HEK293T (cell line): ENCODE measurements around the gene PPP1CC.
"Not testable (repeated sequence)": the region's sequence is repeated elsewhere in the genome, so short reads cannot be mapped to it uniquely, and the experiment has no call there.

Experiments
- CTCF ChIA-PET: fragments of 350-600 bp; formaldehyde crosslinking; extraction: SDS; loops from one replicate; lab custom pipeline; 2021; ENCODE audit warnings: antibody characterized with exemption, inconsistent platforms; lab: Yijun Ruan, JAX
- POLR2A ChIA-PET: fragments of 350-600 bp; formaldehyde crosslinking; extraction: SDS; loops from one replicate; lab custom pipeline; 2020; ENCODE audit warnings: antibody characterized with exemption, inconsistent platforms; lab: Yijun Ruan, JAX
- DNase-seq: peaks from one replicate; pipeline ENCODE4 v3.0.0; 2012; ENCODE audit warnings: mixed read lengths; ENCODE audit errors: extremely low spot score
- ARNT ChIP-seq: fragments of 450-650 bp; IDR thresholded peaks from 2 replicates; pipeline ENCODE4 v1.6.1; 2017; ENCODE audit warnings: mild to moderate bottlenecking
- BHLHE40 ChIP-seq: fragments of 450-650 bp; IDR thresholded peaks from 2 replicates; pipeline ENCODE4 v1.6.1; 2016; ENCODE audit warnings: mild to moderate bottlenecking, moderate library complexity, borderline replicate concordance
- CTBP1 ChIP-seq: fragments of 450-650 bp; IDR thresholded peaks from 2 replicates; pipeline ENCODE4 v1.6.1; 2016; ENCODE audit warnings: borderline replicate concordance
- ELF4 ChIP-seq: fragments of 450-650 bp; IDR thresholded peaks from 2 replicates; pipeline ENCODE4 v1.6.1; 2017; ENCODE audit warnings: antibody characterized with exemption
- FOXA1 ChIP-seq: fragments of 450-650 bp; IDR thresholded peaks from 2 replicates; pipeline ENCODE4 v1.6.1; 2016; ENCODE audit warnings: mild to moderate bottlenecking
- FOXK2 ChIP-seq: fragments of 450-650 bp; IDR thresholded peaks from 2 replicates; pipeline ENCODE4 v1.6.1; 2016; ENCODE audit warnings: mild to moderate bottlenecking
- FOXM1 ChIP-seq: fragments of 450-650 bp; IDR thresholded peaks from 2 replicates; pipeline ENCODE4 v1.6.1; 2017; ENCODE audit warnings: mild to moderate bottlenecking, borderline replicate concordance
- HDGF ChIP-seq: fragments of 450-650 bp; IDR thresholded peaks from 2 replicates; pipeline ENCODE4 v1.6.1; 2017; ENCODE audit warnings: antibody characterized with exemption, borderline replicate concordance
- L3MBTL2 ChIP-seq: fragments of 450-650 bp; conservative IDR thresholded peaks from 2 replicates; pipeline ENCODE4 v1.6.1; 2016; ENCODE audit warnings: mild to moderate bottlenecking
- LEF1 ChIP-seq: fragments of 450-650 bp; IDR thresholded peaks from 2 replicates; pipeline ENCODE4 v1.6.1; 2017; ENCODE audit warnings: mild to moderate bottlenecking, borderline replicate concordance
- NFRKB ChIP-seq: fragments of 450-650 bp; IDR thresholded peaks from 2 replicates; pipeline ENCODE4 v1.6.1; 2016; ENCODE audit warnings: mild to moderate bottlenecking, moderate library complexity
- SP1 ChIP-seq: fragments of 450-650 bp; IDR thresholded peaks from 2 replicates; pipeline ENCODE4 v1.6.1; 2017
- SUZ12 ChIP-seq: fragments of 450-650 bp; IDR thresholded peaks from 2 replicates; pipeline ENCODE4 v1.6.1; 2016; ENCODE audit warnings: mild to moderate bottlenecking
- TARDBP ChIP-seq: fragments of 450-650 bp; IDR thresholded peaks from 2 replicates; pipeline ENCODE4 v1.6.1; 2016
- ZNF384 ChIP-seq: fragments of 450-650 bp; IDR thresholded peaks from 2 replicates; pipeline ENCODE4 v1.6.1; 2016
- TF ChIP-seq, protein P1 (sequence below): fragments of 450-650 bp; IDR thresholded peaks from 2 replicates; pipeline ENCODE4 v1.6.1; 2016

The PPP1CC gene

DNA sequence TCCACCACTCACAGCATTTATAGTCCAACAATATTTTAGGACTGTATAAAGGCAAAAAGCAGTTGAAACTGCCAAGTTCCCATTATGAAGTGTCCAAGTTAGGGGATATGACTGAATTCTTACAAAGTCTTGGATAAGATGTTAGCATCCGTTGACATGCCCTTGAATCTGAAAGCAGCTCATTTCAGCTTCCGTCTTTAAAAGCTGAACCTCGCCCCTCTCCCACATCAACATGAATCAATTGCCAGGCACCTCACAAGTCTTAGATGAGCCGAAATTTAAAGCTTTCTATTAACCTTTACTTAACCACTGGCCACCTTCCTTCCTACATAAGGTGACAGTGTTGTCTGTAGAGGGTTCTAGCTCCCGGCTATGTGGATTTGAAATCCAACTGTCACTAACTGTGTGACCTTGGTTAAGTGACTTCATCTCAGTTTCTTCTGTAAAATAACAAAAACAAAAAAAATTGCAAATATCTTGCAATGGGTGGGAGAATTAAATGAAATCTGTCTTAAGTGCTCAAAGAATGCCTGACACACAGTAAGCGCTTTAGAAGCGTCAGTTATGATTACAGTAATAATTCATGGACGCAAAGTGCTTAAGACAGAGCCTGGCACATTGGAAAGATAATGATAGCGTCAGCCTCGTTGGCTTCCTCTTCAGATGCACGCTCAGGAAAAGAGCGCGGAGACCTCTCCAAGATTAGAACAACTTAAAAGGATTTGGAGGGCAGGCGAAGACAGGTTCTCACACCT lies 1.2 kb downstream of the PPP1CC start:
- ChIA-PET CTCF (no interaction called here), POLR2A (interaction anchor here (1.8 kb wide), 1 partner anchor 8 kb away, joined by 6 read pairs; no protein-coding TSS in a partner anchor)
- no peak for DNase-seq
- TF ChIP-seq L3MBTL2, result no peak
- TF ChIP-seq, protein P1, sequence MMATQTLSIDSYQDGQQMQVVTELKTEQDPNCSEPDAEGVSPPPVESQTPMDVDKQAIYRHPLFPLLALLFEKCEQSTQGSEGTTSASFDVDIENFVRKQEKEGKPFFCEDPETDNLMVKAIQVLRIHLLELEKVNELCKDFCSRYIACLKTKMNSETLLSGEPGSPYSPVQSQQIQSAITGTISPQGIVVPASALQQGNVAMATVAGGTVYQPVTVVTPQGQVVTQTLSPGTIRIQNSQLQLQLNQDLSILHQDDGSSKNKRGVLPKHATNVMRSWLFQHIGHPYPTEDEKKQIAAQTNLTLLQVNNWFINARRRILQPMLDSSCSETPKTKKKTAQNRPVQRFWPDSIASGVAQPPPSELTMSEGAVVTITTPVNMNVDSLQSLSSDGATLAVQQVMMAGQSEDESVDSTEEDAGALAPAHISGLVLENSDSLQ, result peak; percentile 76
- TF ChIP-seq SP1, result no peak

DNA sequence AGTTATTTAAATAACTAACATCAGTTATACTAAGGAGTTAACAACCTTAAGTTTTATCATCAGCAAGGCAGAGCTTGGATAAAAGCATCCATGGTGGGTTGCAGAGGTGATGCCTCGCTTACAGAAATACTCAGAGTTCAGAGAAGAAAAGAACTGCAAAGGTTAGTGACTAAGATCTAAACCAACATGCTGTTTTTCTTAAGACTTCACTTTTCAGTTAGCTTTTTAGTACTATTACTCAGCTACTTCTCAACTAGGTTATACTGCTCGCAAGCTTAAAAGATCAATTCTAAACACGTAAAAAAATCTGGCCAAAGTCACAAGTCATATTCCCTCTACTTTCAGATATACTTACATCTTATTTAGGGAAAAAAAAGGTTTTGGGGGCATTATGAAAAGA lies 2.8 kb downstream of the PPP1CC start:
- no peak for DNase-seq
- ChIA-PET CTCF (interaction anchor here (0.7 kb wide), 1 partner anchor 147 kb away, joined by 3 read pairs; no protein-coding TSS in a partner anchor), POLR2A (interaction anchor here (0.6 kb wide), 1 partner anchor 290 kb away, joined by 3 read pairs; the partner anchor contains the start of gene ARPC3)
- TF ChIP-seq CTBP1 (no peak), FOXA1 (no peak), BHLHE40 (no peak), ZNF384 (no peak), FOXK2 (no peak), LEF1 (no peak), NFRKB (no peak), HDGF (no peak), SUZ12 (no peak), TARDBP (no peak), ELF4 (no peak), L3MBTL2 (no peak), FOXM1 (no peak), SP1 (no peak), ARNT (no peak)
- TF ChIP-seq, protein P1, result no peak

DNA sequence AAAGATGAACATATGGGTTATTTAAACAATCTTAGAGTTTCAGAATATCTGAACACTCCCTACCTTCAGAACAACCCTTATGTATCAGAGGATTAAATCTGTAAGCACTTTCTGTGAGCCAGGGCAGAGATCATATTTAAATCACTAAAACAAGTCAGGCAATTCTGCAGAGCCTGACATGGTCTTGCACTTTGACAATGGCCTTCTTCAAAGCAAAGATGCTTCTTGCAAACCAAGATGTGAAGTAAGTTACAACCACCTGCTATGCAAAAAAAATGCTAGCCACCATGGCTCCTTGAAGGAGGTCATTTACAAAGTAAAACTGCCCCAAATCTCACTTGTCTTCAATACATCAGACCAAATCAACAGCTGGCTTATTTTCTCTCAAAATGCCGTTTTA lies 3.2 kb downstream of the PPP1CC start:
- DNase-seq, result no peak
- ChIA-PET CTCF (interaction anchor here (0.7 kb wide), 1 partner anchor 147 kb away, joined by 3 read pairs; no protein-coding TSS in a partner anchor), POLR2A (interaction anchor here (0.6 kb wide), 1 partner anchor 289 kb away, joined by 3 read pairs; the partner anchor contains the start of gene ARPC3)
- TF ChIP-seq CTBP1, result no peak
- TF ChIP-seq FOXM1, result no peak
- TF ChIP-seq SP1, result no peak
- TF ChIP-seq FOXK2, result no peak
- no peak for TF ChIP-seq NFRKB

DNA sequence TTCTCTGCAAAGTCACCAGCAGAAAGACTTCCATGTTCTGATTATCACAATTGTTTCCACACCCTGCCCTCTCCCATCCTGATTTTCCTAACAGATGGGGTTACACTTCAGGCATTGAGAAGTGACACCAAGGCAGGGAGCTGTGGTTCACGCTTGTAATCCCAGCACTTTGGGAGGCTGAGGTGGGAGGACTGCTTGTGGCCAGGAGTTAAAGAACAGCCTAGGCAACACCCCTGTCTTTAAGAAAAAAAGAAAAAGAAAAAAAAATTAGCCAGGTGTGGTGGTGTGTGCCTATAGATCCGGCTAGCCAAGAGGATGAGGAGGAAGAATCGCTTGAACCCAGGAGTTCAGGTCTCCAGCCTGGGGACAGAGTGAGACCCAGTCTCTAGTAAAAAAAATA lies 5.2 kb downstream of the PPP1CC start:
- CTCF ChIA-PET, result interaction anchor here (0.9 kb wide), 1 partner anchor 33 kb away, joined by 3 read pairs; no protein-coding TSS in a partner anchor
- POLR2A ChIA-PET, result no interaction called here
- no peak for TF ChIP-seq L3MBTL2
- TF ChIP-seq SUZ12, result no peak
- no peak for TF ChIP-seq FOXM1
- no peak for TF ChIP-seq SP1
- no peak for TF ChIP-seq FOXA1
- TF ChIP-seq BHLHE40, result no peak
- no peak for TF ChIP-seq TARDBP
- TF ChIP-seq FOXK2, result no peak
- no peak for TF ChIP-seq LEF1
- TF ChIP-seq, protein P1, result no peak
- TF ChIP-seq ZNF384, result no peak
- TF ChIP-seq ARNT, result no peak
- no peak for TF ChIP-seq CTBP1
- no peak for TF ChIP-seq ELF4
- no peak for TF ChIP-seq NFRKB
- TF ChIP-seq HDGF, result no peak
- DNase-seq, result no peak

DNA sequence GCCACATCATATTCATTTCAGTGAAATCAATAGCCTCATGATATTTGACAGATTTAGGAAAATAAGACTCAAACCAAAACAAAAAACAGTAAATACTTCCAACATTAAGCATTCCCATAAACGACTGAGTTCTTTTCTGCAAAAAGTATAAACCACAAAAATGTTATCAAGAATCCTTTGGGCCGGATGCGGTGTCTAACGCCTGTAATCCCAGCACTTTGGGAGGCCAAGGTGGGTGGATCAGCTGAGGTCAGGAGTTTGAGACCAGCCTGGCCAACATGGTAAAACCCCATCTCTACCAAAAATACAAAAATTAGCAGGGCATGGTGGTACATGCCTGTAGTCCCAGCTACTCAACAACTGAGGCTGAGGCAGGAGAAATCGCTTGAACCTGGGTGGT lies 5.7 kb downstream of the PPP1CC start:
- CTCF ChIA-PET, DNase-seq, POLR2A ChIA-PET: not testable (repeated sequence)

DNA sequence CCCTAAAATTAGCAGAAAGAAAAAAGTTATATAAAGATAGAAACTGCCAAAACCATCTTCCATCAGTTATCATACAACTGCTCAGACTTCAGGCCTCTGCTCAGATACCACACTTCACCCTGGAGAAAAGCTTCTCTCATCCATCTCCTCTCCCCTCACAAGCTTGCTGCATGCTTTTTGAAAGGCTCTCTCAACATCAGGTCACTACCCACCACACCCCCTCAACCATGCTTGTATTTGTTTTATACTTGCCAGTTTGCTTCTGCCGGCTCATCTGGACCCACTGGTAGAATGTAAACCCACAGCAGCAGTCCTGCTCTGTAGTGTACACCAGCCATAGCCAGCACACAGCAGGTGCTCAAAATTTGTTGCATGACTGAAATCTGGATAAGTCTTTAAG lies 8.8 kb downstream of the PPP1CC start:
- ChIA-PET POLR2A (interaction anchor here (1.7 kb wide), 1 partner anchor 9 kb away, joined by 6 read pairs; the partner anchor contains the start of gene PPP1CC), CTCF (interaction anchor here (0.7 kb wide), 1 partner anchor 40 kb away, joined by 3 read pairs; no protein-coding TSS in a partner anchor)
- TF ChIP-seq BHLHE40, result no peak
- TF ChIP-seq FOXA1, result no peak
- no peak for TF ChIP-seq LEF1
- no peak for TF ChIP-seq ARNT
- TF ChIP-seq ELF4, result no peak
- no peak for TF ChIP-seq L3MBTL2
- no peak for TF ChIP-seq SUZ12
- TF ChIP-seq CTBP1, result no peak
- TF ChIP-seq TARDBP, result no peak
- TF ChIP-seq FOXM1, result no peak
- TF ChIP-seq NFRKB, result no peak
- no peak for TF ChIP-seq SP1
- TF ChIP-seq, protein P1, result no peak
- TF ChIP-seq HDGF, result no peak
- no peak for TF ChIP-seq ZNF384
- no peak for TF ChIP-seq FOXK2
- DNase-seq, result no peak
